ENCODE results near the gene YAP1.

YAP1 gene

GRCh38 chr11:102202972-102203371, 92.7 kb downstream of the YAP1 start:
- no peak for DNase-seq

GRCh38 chr11:102204174-102204573, 93.9 kb downstream of the YAP1 start:
- DNase-seq: no peak

- DNase-seq: no peak
Observed at GRCh38 chr11:102205805-102206204, 95.6 kb downstream of the YAP1 start.

GRCh38 chr11:102208835-102209234, 98.6 kb downstream of the YAP1 start:
- no peak for DNase-seq

- no peak for DNase-seq
Observed at GRCh38 chr11:102214623-102215022, 104.4 kb downstream of the YAP1 start.

- DNase-seq: no peak
Observed at GRCh38 chr11:102216433-102217075, 106.3 kb downstream of the YAP1 start.

GRCh38 chr11:102220728-102221467, 110.7 kb downstream of the YAP1 start:
- DNase-seq: no peak

- no peak for DNase-seq
Observed at GRCh38 chr11:102223859-102224258, 113.6 kb downstream of the YAP1 start.

- no peak for DNase-seq
Observed at GRCh38 chr11:102225689-102226568, 115.7 kb downstream of the YAP1 start.

GRCh38 chr11:102226702-102227490, 116.6 kb downstream of the YAP1 start:
- DNase-seq: no peak

GRCh38 chr11:102229510-102230123, 119.4 kb downstream of the YAP1 start:
- DNase-seq: no peak

GRCh38 chr11:102230186-102230585, 119.9 kb downstream of the YAP1 start:
- no peak for DNase-seq

GRCh38 chr11:102230911-102231310, 120.7 kb downstream of the YAP1 start:
- no peak for DNase-seq

GRCh38 chr11:102234779-102235439, 124.7 kb downstream of the YAP1 start:
- DNase-seq: no peak

GRCh38 chr11:102237096-102237735, 127.0 kb downstream of the YAP1 start:
- no peak for DNase-seq

GRCh38 chr11:102238391-102238821, 128.2 kb downstream of the YAP1 start:
- no peak for DNase-seq

- DNase-seq: no peak
Observed at GRCh38 chr11:102239448-102239847, 129.2 kb downstream of the YAP1 start.

GRCh38 chr11:102239911-102240310, 129.7 kb downstream of the YAP1 start:
- no peak for DNase-seq

GRCh38 chr11:102240502-102240901, 130.3 kb downstream of the YAP1 start:
- DNase-seq: no peak

- no peak for DNase-seq
Observed at GRCh38 chr11:102241026-102241425, 130.8 kb downstream of the YAP1 start.

GRCh38 chr11:102243399-102243884, 133.2 kb downstream of the YAP1 start:
- no peak for DNase-seq

All from NCI-H446 (cell line).